Lower leg skin (tissue), 3 donors: ENCODE results near the gene CLEC19A.

Experiments
- POLR2A ChIP-seq, 2 donors: fragments of 450-650 bp; IDR thresholded peaks; one replicate each; pipeline ENCODE4 v1.6.1; 2016 to 2017; ENCODE audit warnings: antibody characterized with exemption in 2 of 2, mild to moderate bottlenecking in 1 of 2, moderate library complexity in 1 of 2
- TF ChIP-seq, protein P1 (sequence below), 3 donors: fragments of 450-650 bp; IDR thresholded peaks; one replicate each; pipeline ENCODE4 v1.5.1; 2016; ENCODE audit warnings: antibody characterized with exemption in 3 of 3, mild to moderate bottlenecking in 3 of 3, moderate library complexity in 2 of 3

DNA sequence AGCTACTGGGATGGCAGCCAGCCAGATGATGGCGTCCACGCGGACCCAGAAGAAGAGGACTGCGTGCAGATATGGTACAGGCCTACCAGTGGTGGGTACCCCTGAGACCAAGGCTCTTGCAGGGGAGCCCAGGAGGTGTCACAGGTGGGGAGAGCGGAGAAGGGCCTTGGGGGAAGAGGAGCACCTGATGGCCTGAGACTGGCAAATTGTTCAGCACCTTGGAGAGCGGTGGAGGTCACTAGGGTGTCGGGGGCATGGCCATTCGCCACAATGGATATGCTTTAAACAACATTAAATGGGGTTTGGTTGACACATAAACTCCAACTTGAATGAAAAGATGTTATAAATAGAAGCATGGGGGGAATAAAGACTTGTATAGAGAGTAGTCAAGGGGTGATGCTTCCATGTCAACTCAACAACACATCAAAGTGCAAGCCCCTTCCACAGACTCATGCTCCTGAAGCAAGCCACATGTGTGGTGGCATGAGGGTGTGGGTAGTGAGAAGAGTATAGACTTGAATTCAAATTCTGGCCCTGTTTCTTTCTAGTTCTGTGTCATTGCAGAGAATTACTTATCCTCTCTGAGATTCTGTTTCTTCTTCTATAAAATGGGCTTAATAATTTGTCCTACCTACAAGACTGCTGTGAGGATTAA, 22.2 kb downstream of the CLEC19A start:
- no peak for TF ChIP-seq POLR2A (IDR thresholded peaks at IDR 0.05)
- TF ChIP-seq, protein P1, sequence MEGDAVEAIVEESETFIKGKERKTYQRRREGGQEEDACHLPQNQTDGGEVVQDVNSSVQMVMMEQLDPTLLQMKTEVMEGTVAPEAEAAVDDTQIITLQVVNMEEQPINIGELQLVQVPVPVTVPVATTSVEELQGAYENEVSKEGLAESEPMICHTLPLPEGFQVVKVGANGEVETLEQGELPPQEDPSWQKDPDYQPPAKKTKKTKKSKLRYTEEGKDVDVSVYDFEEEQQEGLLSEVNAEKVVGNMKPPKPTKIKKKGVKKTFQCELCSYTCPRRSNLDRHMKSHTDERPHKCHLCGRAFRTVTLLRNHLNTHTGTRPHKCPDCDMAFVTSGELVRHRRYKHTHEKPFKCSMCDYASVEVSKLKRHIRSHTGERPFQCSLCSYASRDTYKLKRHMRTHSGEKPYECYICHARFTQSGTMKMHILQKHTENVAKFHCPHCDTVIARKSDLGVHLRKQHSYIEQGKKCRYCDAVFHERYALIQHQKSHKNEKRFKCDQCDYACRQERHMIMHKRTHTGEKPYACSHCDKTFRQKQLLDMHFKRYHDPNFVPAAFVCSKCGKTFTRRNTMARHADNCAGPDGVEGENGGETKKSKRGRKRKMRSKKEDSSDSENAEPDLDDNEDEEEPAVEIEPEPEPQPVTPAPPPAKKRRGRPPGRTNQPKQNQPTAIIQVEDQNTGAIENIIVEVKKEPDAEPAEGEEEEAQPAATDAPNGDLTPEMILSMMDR (IDR thresholded peaks at IDR 0.05) = no peak
